Prostate gland (tissue), 2 donors: ENCODE data around the gene ELOA.

Experiments
- CTCF ChIP-seq, 4 experiments: fragments of 200-600 bp in 2 of 4; fragments of 450-650 bp in 2 of 4; sonication (generic) in 2 of 4; IDR thresholded peaks; 1 replicate in 3 of 4; 2 replicates in 1 of 4; pipeline ENCODE4 v1.5.1; 2016 to 2019; ENCODE audit warnings: antibody characterized with exemption in 4 of 4, mild to moderate bottlenecking in 2 of 4, moderate library complexity in 2 of 4
- POLR2A ChIP-seq: fragments of 450-650 bp; IDR thresholded peaks from one replicate; pipeline ENCODE4 v1.6.1; 2016; ENCODE audit warnings: antibody characterized with exemption, mild to moderate bottlenecking
- POLR2AphosphoS5 ChIP-seq: sonication (generic); formaldehyde crosslinking; IDR thresholded peaks from one replicate; pipeline ENCODE4 v1.6.1; 2017; ENCODE audit warnings: antibody characterized with exemption

- TF ChIP-seq CTCF (IDR thresholded peaks at IDR 0.05) = no peak
- TF ChIP-seq POLR2A = no peak
- no peak for TF ChIP-seq POLR2AphosphoS5
Measured at GRCh38 chr1:23732363-23733224, 10.7 kb upstream of the ELOA start.
